Muscle of back (tissue), 11 donors: ENCODE measurements around the gene MMP25. TPM values are rescaled to one million over a fixed set of nuclear protein-coding genes. Genes with fewer than 3 reads are reported as not detected.

Experiments used
- DNase-seq, 3 donors: peaks; one replicate each; pipeline versions ENCODE4 v3.0.0 to v3.0.0-alpha.2; 2013
- polyA plus RNA-seq, 10 donors: library from polyadenylated mRNA; unstranded; fragments of 120-200 nt; gene quantifications; one replicate each; pipeline ENCODE4 v1.2.1, GENCODE V29; 2013; ENCODE audit not compliant: insufficient read length in 10 of 10

The MMP25 gene
- polyA plus RNA-seq, 10 donors = 1.1 to 3.0 (median 1.8) TPM

GRCh38 chr16:3017344-3017743 is 29.0 kb upstream of the MMP25 start:
- DNase-seq = no peak

- DNase-seq = no peak
Measured at GRCh38 chr16:3017794-3018506, 28.4 kb upstream of the MMP25 start, which contains the start of gene CLDN6. CLDN6 (minus strand) TSS chr16:3018183; CDS start chr16:3016021, 2,162 bp downstream.

GRCh38 chr16:3019594-3020246 is 26.6 kb upstream of the MMP25 start:
- no peak for DNase-seq

- peak; percentile 79 to 91 (median 81) for DNase-seq
Measured at GRCh38 chr16:3020247-3020603, 26.1 kb upstream of the MMP25 start, which contains the start of gene TNFRSF12A. TNFRSF12A (plus strand) TSS chr16:3020368; CDS start chr16:3020398, 30 bp downstream.

- peak; percentile 70 to 87 (median 77) for DNase-seq
Measured at GRCh38 chr16:3020604-3021448, 25.5 kb upstream of the MMP25 start.

GRCh38 chr16:3021449-3022207 is 24.7 kb upstream of the MMP25 start:
- peak; percentile 82 to 93 (median 90) for DNase-seq

GRCh38 chr16:3022208-3022683 is 24.1 kb upstream of the MMP25 start:
- peak; percentile 93 to 95 (median 95) for DNase-seq

- DNase-seq = peak; percentile 38 to 66 (median 40)
Measured at GRCh38 chr16:3022684-3023414, 23.5 kb upstream of the MMP25 start.

GRCh38 chr16:3023415-3023668 is 23.0 kb upstream of the MMP25 start:
- DNase-seq = peak in 2 of 3 donors; percentile 54 to 59

GRCh38 chr16:3023669-3024478 is 22.5 kb upstream of the MMP25 start, which contains the start of the genes HCFC1R1 and THOC6:
HCFC1R1 (minus strand) TSS chr16:3023942; CDS start chr16:3023941, 1 bp downstream.
THOC6 (plus strand) TSS chr16:3024035; CDS start chr16:3024327, 292 bp downstream.
- peak; percentile 97 to 99 (median 97) for DNase-seq

- DNase-seq = no peak
Measured at GRCh38 chr16:3025032-3026002, 21.0 kb upstream of the MMP25 start.

GRCh38 chr16:3026003-3026378 is 20.4 kb upstream of the MMP25 start:
- DNase-seq = no peak

- DNase-seq = no peak
Measured at GRCh38 chr16:3026609-3027488, 19.5 kb upstream of the MMP25 start.

GRCh38 chr16:3027489-3027795 is 18.9 kb upstream of the MMP25 start:
- DNase-seq = no peak

GRCh38 chr16:3027983-3028715 is 18.2 kb upstream of the MMP25 start:
- DNase-seq = peak; percentile 67 to 80 (median 76)

- DNase-seq = peak in 1 of 3 donors; percentile 37
Measured at GRCh38 chr16:3028716-3029319, 17.5 kb upstream of the MMP25 start.
